HS-5 (cell line): ENCODE data around the gene CD86.
"Not testable (repeated sequence)": the region's sequence is repeated elsewhere in the genome, so short reads cannot be mapped to it uniquely, and the experiment has no call there.

Experiments
- DNase-seq: peaks from one replicate; pipeline ENCODE4 v3.0.0-alpha.2; 2012; ENCODE audit warnings: low read depth

The CD86 gene

DNA sequence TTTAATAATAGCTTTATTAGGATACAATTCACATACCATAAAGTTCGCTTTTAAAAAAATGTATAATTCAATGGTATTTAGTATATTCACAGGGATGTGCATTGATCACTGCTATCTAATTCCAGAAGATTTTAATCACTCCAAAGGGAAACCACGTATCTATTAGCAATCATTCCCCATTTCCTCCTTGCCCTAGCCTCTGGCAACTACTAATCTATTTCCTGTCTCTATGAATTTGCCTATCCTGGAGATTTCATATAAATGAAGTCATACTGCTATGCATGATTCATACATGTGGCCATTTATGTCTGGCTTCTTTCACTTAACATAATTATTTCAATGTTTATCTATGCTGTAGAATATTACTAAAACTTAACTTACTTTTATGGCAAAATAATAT, 96.3 kb downstream of the CD86 start:
- DNase-seq: peak; percentile 56

- not testable (repeated sequence) for DNase-seq
These were observed 109.8 kb downstream of the CD86 start for GRCh38 chr3:122164983-122165382.

DNA sequence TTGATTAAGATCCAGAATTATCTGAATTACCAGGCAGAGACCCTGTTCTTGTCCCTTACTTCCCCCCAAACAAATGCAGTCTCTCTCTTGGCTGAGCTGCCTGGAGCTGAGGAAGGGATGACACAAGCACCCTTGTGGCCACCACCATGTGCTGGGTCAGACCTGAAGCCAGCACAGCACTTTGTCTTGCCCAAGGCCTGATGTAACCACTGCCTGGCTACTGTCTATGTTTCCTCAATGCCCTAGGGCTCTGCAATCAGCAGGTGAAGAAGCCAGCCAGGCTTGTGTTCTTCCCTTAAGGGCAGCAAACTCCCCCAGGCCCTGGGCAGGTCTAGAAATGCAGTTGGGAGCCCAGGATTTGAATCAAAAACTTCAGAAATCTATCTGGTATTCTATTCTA, 112.5 kb downstream of the CD86 start:
- no peak for DNase-seq

DNA sequence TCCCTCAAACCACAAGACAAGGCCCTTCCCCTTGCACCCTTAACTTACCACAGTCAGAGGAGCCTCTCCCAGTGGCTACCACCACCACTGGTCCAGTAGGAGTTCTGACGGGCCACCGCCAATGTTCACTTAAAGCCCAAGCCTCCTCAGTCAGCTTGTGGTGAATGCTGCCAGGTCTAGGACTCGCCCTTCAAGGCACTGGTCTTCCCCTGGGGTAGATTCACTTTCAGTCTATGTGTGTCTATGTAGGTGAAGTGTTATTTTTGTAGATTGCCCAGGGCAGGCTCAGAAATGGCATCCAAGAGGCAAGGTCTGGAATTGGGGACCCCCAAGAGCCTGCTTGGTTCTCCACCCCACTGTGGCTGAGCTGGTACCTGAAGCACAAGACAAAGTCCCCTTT, 112.9 kb downstream of the CD86 start:
- DNase-seq: no peak

DNA sequence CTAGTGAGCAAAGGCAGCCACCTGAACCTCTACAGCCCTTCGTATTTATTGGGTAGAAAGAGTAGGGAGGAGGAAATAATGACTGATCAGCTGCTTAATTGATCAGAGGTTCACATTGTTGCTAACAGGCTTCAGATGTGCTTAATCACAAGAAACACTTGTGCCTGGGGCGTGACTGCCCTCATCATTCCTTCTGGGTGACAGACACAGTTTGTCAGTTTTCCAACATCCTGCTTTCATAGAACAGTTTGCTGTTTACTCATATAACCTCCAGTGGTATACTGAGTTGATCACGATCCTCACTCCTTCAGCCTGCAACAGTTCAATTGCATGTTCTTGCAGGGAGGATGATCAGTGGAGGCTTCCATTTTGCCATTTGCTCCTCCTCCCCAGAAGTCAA, 114.7 kb downstream of the CD86 start:
- no peak for DNase-seq
